GM21515 (cell line): ENCODE results near the gene PMM2.
"Not testable (repeated sequence)": the region's sequence is repeated elsewhere in the genome, so short reads cannot be mapped to it uniquely, and the experiment has no call there.

ENCODE experiments used
- ATAC-seq: cut with Tn5 transposase; IDR thresholded peaks from one replicate; pipeline ENCODE4 v1.9.1; 2021; ENCODE audit not compliant: unreplicated experiment

The PMM2 gene

GRCh38 chr16:8866118-8866883 is 68.7 kb downstream of the PMM2 start:
- ATAC-seq, result no peak

GRCh38 chr16:8866884-8867215 is 69.2 kb downstream of the PMM2 start:
- no peak for ATAC-seq

GRCh38 chr16:8867216-8867931 is 69.7 kb downstream of the PMM2 start:
- ATAC-seq, result no peak

- ATAC-seq, result peak; percentile 9
These were observed 70.3 kb downstream of the PMM2 start for GRCh38 chr16:8867932-8868415.

- ATAC-seq, result peak; percentile 57
These were observed 71.0 kb downstream of the PMM2 start, which contains the start of gene CARHSP1 for GRCh38 chr16:8868416-8869211. CARHSP1 (minus strand) TSS chr16:8869006; CDS start chr16:8859328, 9,678 bp downstream.

- no peak for ATAC-seq
These were observed 71.8 kb downstream of the PMM2 start for GRCh38 chr16:8869212-8869987.

GRCh38 chr16:8869988-8870241 is 72.3 kb downstream of the PMM2 start:
- ATAC-seq, result not testable (repeated sequence)

- no peak for ATAC-seq
These were observed 74.4 kb downstream of the PMM2 start for GRCh38 chr16:8872071-8872470.

GRCh38 chr16:8872967-8873865 is 75.6 kb downstream of the PMM2 start:
- ATAC-seq, result no peak

GRCh38 chr16:8873866-8874195 is 76.2 kb downstream of the PMM2 start:
- not testable (repeated sequence) for ATAC-seq

- ATAC-seq, result no peak
These were observed 76.7 kb downstream of the PMM2 start for GRCh38 chr16:8874388-8874787.

- not testable (repeated sequence) for ATAC-seq
These were observed 77.7 kb downstream of the PMM2 start for GRCh38 chr16:8875317-8875716.

GRCh38 chr16:8877894-8878522 is 80.4 kb downstream of the PMM2 start:
- no peak for ATAC-seq

- no peak for ATAC-seq
These were observed 80.9 kb downstream of the PMM2 start for GRCh38 chr16:8878523-8878911.

- ATAC-seq, result no peak
These were observed 83.3 kb downstream of the PMM2 start for GRCh38 chr16:8880839-8881510.

GRCh38 chr16:8882041-8882617 is 84.5 kb downstream of the PMM2 start, which contains the start of gene LITAFD:
LITAFD (plus strand) TSS chr16:8882351; CDS start chr16:8884356, 2,005 bp downstream.
- ATAC-seq, result no peak

GRCh38 chr16:8882725-8883377 is 85.2 kb downstream of the PMM2 start:
- no peak for ATAC-seq
